Measurements from ENCODE around the gene MTHFSD.

The MTHFSD gene

DNA sequence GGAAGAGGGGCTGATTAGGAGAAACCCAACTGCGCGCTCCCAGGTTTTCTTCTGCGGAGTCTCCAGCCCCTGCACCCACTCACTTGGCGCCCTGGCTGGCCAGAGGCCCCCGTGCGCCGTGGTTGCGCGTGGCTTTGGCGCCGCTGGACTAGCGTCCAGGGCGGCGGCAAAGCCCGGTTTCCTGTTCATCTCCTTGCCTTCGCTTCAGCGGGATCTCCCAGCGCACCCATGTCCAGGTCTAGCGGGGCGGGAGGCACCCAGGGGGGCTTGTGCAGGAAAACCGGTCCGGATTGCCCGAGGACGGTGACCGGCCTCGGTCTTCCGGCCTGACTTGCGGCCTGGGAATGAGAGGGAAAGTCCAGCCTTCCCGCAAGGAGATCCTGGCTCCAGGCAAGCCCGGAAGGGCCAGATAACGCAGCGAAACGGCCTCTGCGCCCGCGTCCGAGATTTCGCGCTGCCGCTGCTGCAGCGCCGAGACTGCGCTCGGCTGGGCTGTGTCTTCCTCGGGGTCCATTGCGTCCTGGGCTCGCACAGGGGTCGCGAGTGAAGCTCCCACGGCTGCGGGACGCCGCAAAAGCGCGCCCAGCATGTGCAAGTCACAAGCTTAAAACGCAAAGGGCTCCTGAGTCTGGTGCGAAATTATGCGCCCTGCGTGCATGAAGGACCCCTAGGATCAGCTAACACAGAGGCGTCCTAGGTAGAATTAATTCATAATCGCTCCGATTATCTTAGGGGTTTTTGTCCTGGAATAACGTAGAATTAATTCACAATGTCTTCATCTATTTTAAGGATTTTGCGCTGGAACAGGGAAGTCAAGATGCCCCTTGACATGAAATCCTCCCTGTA lies 39.0 kb downstream of the MTHFSD start:
- Mint-ChIP-seq H3K4me3 (no peak overlapping the region), H3K36me3 (no peaks in the 10 kb centered on the region), H3K9me3 (no peaks in the 10 kb centered on the region), H3K27me3 (peaks cover 32% of the 10 kb centered on the region), H3K27ac (no peak overlapping the region), H3K4me1 (peaks cover 7% of the 10 kb centered on the region)
- no peak for DNase-seq (ENCODE audit: low spot score in 2 of 2)
- ATAC-seq (ENCODE audit: low read depth): no peak

DNA sequence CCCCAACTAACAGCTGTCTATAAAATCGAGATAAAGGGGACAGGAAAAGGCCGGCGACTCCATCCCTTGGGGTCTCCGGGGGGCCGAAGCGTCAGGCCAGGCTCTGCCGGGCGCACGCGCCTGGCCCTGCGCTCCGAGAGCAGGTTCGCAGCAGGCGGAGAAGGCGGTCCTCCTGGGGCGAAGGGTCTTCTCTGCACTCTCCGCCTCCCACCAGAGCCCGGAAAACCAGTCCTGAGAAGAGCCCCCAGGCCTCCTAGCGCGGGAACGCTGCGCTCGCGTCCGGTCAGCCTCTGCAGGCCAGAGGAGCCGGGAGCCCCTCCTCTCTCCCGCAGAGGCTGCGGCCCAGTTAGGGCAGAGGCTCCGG lies 39.6 kb downstream of the MTHFSD start:
- peaks cover 32% of the 10 kb centered on the region for H3K27me3 Mint-ChIP-seq
- H3K27ac Mint-ChIP-seq: no peak overlapping the region
- H3K4me1 Mint-ChIP-seq: peaks cover 9% of the 10 kb centered on the region
- no peaks in the 10 kb centered on the region for H3K9me3 Mint-ChIP-seq
- H3K36me3 Mint-ChIP-seq: no peaks in the 10 kb centered on the region
- ATAC-seq (ENCODE audit: low read depth) (no peak), DNase-seq (ENCODE audit: low spot score in 2 of 2) (no peak)
- no peak overlapping the region for H3K4me3 Mint-ChIP-seq

DNA sequence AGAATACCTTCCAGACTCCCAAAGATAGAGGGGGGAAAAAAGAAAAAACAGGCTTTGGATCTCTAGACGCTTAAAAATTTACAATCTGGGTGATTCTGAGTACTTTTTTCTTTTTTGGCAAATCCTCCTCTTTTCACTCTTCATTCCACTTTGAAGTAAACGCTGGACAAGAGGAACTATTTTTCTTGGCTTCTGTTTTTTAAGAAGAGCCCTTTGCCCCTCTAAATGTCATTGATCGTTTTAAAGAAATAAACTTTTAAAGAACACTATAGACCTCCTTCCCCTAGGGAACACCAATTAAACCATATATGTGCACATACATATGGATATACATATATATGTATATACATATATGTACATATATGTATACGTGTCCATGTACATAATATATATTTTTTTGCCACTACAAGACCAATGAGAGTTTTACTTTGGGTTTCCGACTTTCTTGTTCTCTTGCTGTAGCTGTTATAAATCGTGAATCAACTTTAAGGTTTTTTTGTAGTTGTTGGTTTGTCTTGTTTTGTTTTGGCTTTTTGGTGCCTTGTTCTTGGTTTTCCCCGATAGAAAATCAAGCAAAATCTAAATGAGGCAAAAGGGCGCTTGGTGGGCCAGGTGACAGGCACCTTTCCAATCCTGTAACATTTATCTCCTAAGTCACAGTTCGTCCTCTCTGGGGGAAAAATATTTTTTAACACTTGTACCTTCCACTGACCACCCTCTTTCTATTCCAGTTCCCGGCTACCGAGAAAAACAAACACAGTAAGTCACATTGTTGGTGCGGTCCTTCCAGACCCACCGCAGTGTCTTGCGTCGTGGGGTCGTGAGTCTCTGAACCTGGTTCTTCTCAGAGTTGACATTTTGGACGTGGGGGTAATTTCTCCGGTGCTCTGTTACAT lies 40.3 kb downstream of the MTHFSD start:
- Mint-ChIP-seq H3K27me3 (peaks cover 31% of the 10 kb centered on the region), H3K4me3 (no peak overlapping the region), H3K36me3 (no peaks in the 10 kb centered on the region), H3K4me1 (peaks cover 8% of the 10 kb centered on the region), H3K9me3 (no peaks in the 10 kb centered on the region), H3K27ac (peak overlapping the region; percentile 10)
- ATAC-seq (ENCODE audit: low read depth) (no peak), DNase-seq (ENCODE audit: low spot score in 2 of 2) (no peak)

DNA sequence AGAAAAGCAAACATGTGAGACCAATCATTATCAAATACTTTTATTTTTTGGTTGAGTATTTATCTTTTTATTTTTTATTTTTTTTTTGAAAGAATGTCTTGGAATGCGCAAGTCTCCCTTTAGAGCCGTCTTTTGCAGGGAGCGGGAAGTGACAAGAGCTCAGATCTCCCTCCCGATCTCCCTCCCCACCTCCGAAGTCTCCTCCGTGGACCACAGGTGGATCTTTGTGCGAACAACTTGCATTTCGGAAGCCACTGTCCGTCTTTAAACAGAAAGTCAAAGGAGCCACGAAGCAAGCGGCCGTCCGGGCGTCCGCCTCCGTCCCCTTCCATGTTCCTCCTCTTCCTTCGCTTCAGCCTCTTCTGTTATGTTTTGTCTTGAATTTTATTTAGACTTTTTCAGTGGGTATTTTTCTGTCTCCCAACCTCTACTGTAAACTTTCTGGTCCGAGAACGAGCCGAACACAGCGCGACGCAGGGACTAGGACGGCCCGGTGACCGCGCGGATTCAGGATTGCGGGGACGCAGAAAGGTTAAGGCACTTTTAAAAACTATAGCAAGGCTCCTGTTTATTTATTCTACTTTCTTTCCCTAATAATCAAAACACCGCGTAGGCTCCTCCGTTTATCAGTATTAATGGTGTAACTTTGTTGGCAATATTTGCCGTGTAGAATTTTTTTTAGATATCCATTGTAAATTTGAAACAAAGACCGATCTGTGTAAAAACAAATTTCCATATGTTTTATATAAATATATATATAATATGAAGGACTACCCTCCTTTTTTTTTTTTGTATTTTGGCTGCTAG lies 41.4 kb downstream of the MTHFSD start:
- Mint-ChIP-seq H3K27me3 (peaks cover 28% of the 10 kb centered on the region), H3K9me3 (no peaks in the 10 kb centered on the region), H3K4me1 (peaks cover 9% of the 10 kb centered on the region), H3K36me3 (no peaks in the 10 kb centered on the region), H3K27ac (no peak overlapping the region), H3K4me3 (no peak overlapping the region)
- no peak for ATAC-seq (ENCODE audit: low read depth)
- no peak for DNase-seq (ENCODE audit: low spot score in 2 of 2)

DNA sequence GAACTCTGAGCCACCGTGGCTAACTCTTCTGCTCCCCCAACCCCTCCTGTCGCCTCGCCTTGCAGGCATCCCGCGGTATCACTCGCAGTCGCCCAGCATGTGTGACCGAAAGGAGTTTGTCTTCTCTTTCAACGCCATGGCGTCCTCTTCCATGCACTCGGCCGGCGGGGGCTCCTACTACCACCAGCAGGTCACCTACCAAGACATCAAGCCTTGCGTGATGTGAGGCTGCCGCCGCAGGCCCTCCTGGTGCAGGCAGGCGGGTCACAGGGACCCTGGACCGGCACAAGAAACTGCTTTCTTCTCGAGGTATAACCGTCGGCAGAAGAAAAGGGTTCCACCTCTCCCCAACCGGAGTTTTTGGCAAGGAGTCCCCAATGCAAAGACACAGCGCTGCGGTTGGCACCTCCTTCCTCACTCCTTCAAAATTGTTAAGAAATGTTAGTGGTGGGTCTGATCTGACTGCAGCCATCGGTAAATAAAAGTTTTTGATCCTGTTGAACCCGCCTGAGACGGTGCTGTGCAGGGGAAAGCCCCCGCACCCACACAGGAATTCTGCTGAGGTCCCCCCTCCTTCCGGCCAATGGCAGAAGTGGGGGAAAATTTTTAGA lies 42.1 kb downstream of the MTHFSD start:
- DNase-seq (ENCODE audit: low spot score in 2 of 2) (no peak), ATAC-seq (ENCODE audit: low read depth) (no peak)
- Mint-ChIP-seq H3K27ac (no peak overlapping the region), H3K36me3 (no peaks in the 10 kb centered on the region), H3K4me1 (peaks cover 9% of the 10 kb centered on the region), H3K4me3 (no peak overlapping the region), H3K9me3 (no peaks in the 10 kb centered on the region), H3K27me3 (peaks cover 27% of the 10 kb centered on the region)

DNA sequence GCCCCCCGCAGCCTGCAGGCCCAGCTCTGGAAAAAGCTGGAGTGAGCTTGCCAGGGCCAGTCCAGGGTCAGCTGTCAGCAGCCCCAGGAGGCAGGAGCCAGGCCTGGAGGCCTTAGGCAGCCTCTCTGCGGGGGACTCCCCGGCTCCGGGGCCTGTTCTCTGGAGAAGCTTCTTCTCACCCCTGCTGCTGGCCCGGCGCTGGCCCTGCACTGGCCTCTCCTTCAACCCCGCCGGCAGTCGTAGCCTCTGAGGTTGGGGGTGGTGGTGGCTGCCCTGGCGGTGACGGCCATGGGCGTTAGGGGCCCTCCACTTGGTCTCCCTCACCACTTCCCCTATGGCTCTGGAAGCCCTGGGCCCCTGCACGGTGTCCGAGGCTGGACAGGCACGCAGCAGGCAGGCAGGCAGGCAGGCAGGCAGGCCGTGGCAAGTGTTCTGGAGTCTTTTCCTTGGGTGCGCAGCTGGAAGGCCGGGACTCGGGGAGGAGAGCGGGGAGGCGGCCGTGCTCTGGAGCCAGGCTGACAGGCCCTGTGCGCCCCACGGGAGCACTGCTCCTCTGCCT lies 42.7 kb downstream of the MTHFSD start:
- peaks cover 15% of the 10 kb centered on the region for H3K4me1 Mint-ChIP-seq

DNA sequence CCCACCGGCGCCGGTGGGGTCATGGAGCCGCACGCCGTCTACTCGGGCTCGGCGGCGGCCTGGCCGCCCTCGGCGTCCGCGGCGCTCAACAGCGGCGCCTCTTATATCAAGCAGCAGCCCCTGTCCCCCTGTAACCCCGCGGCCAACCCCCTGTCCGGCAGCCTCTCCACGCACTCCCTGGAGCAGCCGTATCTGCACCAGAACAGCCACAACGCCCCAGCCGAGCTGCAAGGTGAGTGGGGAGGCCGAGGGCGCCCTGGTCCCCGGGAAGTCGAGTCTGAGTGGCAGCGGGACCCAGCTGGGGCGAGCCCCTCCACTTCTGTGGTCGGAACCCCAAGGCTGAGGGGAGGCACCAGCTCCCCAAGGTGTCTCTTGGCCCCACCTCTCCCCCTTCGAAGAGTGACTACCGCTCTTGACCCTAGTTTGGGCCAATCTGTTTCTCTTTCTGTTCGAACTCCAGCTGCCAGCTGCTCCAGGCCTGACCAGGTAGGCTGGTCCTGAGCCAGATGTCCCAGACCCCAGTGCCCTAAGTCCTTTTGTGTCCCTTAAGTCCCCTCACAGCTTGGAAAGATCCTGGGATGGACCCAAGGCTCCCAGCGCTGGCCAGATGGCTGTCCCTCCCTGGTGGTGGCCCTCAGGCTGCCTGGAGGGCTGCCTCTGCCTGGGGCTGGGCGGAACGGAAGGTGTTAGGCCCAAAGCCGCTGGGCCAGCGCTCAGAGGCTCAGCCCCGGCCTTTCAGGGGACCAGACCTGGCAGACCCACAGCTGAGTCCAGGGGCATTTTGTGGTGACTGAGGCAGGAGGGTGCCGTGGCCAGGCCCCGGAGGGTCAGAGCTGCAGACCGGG lies 43.5 kb downstream of the MTHFSD start:
- H3K4me3 Mint-ChIP-seq: peak overlapping the region; percentile 25
- H3K36me3 Mint-ChIP-seq: no peaks in the 10 kb centered on the region
- peaks cover 17% of the 10 kb centered on the region for H3K4me1 Mint-ChIP-seq
- ATAC-seq (ENCODE audit: low read depth) (no peak), DNase-seq (ENCODE audit: low spot score in 2 of 2) (no peak)
- H3K27ac Mint-ChIP-seq: peak overlapping the region; percentile 76
- peaks cover 31% of the 10 kb centered on the region for H3K27me3 Mint-ChIP-seq
- no peaks in the 10 kb centered on the region for H3K9me3 Mint-ChIP-seq

More for the DNA sequence above, 42.7 kb downstream of the MTHFSD start:
- Mint-ChIP-seq H3K27ac (no peak overlapping the region), H3K27me3 (peaks cover 30% of the 10 kb centered on the region), H3K9me3 (no peaks in the 10 kb centered on the region), H3K36me3 (no peaks in the 10 kb centered on the region), H3K4me3 (no peak overlapping the region)
- DNase-seq (ENCODE audit: low spot score in 2 of 2) (no peak), ATAC-seq (ENCODE audit: low read depth) (no peak)

DNA sequence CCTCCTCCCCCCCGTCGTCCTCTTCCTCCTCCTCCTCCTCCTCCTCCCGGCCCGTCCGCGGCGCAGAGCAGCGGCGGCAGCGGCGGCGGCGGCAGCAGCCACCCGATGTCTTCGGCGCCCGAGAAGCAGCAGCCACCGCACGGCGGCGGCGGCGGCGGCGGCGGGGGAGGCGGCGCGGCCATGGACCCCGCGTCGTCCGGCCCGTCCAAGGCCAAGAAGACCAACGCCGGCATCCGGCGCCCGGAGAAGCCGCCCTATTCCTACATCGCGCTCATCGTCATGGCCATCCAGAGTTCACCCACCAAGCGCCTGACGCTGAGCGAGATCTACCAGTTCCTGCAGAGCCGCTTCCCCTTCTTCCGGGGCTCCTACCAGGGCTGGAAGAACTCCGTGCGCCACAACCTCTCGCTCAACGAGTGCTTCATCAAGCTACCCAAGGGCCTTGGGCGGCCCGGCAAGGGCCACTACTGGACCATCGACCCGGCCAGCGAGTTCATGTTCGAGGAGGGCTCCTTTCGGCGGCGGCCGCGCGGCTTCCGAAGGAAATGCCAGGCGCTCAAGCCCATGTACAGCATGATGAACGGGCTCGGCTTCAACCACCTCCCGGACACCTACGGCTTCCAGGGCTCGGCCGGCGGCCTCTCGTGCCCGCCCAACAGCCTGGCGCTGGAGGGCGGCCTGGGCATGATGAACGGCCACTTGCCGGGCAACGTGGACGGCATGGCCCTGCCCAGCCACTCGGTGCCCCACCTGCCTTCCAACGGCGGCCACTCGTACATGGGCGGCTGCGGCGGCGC lies 44.4 kb downstream of the MTHFSD start, which contains the start of gene FOXF1:
FOXF1 (plus strand) TSS at position 63 of the 797 bp plus-strand sequence; CDS start at position 106, 43 bp downstream.
- Mint-ChIP-seq H3K4me3 (peak within 1 kb of the TSS; percentile 85), H3K4me1 (peaks cover 22% of the 10 kb centered on the region), H3K36me3 (no peaks in the 10 kb centered on the region), H3K9me3 (no peaks in the 10 kb centered on the region), H3K27me3 (peaks cover 35% of the 10 kb centered on the region), H3K27ac (peak within 1 kb of the TSS; percentile 76)
- no peak for DNase-seq (ENCODE audit: low spot score in 2 of 2)
- ATAC-seq (ENCODE audit: low read depth): no peak

DNA sequence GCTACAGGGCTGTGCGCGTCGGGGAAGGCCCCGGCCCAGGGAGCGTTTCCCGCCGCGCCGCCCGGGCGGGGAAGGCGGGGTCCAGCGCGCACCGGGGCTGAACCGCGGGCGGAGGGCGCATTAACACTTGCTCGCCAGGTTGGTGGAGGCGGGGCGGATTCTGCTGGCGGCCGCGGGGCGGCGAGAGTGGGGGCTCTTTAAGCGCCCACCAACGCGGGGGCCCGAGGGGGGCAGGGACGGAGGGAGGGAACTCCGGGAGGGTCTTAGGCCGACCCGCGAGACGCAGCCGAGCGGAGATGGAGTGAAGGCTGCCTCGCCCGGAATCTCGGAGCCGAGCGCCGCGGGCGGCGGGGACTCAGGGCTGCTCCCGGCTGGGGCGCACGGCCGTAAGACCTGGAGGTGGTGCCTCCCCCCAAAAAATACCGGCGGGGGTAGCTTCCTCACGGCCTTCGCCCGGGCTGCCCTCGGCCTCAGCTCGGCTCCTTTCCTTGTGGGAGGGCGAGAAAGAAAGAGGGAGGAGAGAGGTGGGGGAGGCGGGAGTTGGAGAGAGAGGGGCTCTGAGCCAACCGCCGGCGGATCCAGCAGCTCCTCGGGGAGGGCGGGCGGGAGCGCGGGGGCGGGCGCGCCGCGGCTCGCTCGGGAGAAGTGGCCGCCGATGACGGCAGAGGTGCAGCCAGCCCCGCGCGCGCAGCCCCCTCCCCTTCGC lies 45.1 kb downstream of the MTHFSD start:
- Mint-ChIP-seq H3K36me3 (no peaks in the 10 kb centered on the region), H3K4me3 (peak overlapping the region; percentile 85), H3K9me3 (no peaks in the 10 kb centered on the region), H3K4me1 (peaks cover 26% of the 10 kb centered on the region), H3K27me3 (peaks cover 38% of the 10 kb centered on the region), H3K27ac (no peak overlapping the region)
- DNase-seq (ENCODE audit: low spot score in 2 of 2) (no peak), ATAC-seq (ENCODE audit: low read depth) (peak; percentile 37)

DNA sequence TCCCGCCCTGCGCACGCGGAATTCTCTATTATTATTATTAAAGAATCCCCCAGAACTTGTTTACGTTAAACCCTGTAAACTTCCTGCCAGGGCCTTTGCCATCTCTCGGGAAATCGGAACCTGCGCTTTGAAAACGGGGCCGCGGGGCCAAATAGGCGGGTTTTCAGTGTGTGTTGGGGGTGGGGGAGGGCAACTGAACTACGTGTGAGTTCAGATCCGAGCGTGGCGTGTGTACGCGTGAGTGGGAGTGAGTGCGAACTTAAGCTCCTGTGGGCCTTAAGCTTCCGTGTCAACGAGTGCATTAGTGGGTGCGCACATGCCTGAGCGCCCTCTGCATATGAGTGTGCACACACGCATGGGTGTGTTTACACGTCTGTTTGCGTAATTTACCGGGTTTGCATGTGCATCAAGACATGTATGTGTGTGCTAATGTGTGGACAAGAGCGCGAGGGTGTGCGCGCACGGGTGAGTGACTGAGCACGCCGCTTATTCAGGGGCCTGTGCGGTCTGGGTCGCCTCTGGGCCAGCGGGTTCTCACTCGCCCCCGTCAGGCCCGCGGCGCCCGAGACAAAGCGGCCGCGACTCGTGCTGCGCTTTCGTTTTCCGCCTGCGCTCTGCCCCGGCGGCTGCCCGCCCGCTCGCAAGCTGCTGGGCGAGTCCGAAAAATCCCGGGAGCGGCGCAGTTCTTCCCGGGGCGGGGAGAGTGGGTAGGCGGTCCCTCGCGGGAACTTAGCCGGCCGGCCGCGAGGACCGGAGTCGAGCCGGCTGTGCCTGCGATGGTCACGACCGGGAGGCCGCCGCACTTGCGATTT lies 45.9 kb downstream of the MTHFSD start:
- peaks cover 28% of the 10 kb centered on the region for H3K4me1 Mint-ChIP-seq

More for the DNA sequence above, 45.9 kb downstream of the MTHFSD start:
- Mint-ChIP-seq H3K4me3 (peak overlapping the region; percentile 85), H3K27ac (peak overlapping the region; percentile 48), H3K27me3 (peaks cover 43% of the 10 kb centered on the region), H3K9me3 (no peaks in the 10 kb centered on the region), H3K36me3 (no peaks in the 10 kb centered on the region)
- no peak for DNase-seq (ENCODE audit: low spot score in 2 of 2)
- ATAC-seq (ENCODE audit: low read depth): peak; percentile 50

Data from memory B cell (primary cell).